Activated T-helper 2 cell treated with anti-CD3 and anti-CD28 coated beads, Interferon-gamma antibody, Interleukin-2, Interleukin-4, amounts not matched to agents 10 μg/mL and 5 μg/mL and 100 μg/mL, durations not matched to agents 14 hours and 24 hours and 36 hours (primary cell): ENCODE results near the gene SMARCB1. TPM values are rescaled to one million over a fixed set of nuclear protein-coding genes. Genes with fewer than 3 reads are reported as not detected.

ENCODE experiments used
- DNase-seq: peaks from one replicate; pipeline ENCODE4 v3.0.0; 2021; ENCODE audit warnings: low spot score
- H3K27ac Mint-ChIP-seq: one replicate; pipeline ENCODE4 v1.8.0; 2021; ENCODE audit warnings: mixed read lengths
- H3K27me3 Mint-ChIP-seq: one replicate; pipeline ENCODE4 v1.8.0; 2021; ENCODE audit warnings: low read depth, mixed read lengths
- H3K36me3 Mint-ChIP-seq: one replicate; pipeline ENCODE4 v1.8.0; 2021; ENCODE audit warnings: low read depth, mixed read lengths
- H3K4me1 Mint-ChIP-seq: one replicate; pipeline ENCODE4 v1.8.0; 2021; ENCODE audit warnings: low read depth, mixed read lengths
- H3K4me3 Mint-ChIP-seq: one replicate; pipeline ENCODE4 v1.8.0; 2021; ENCODE audit warnings: low read depth, mild to moderate bottlenecking, moderate library complexity, mixed read lengths
- H3K9me3 Mint-ChIP-seq: one replicate; pipeline ENCODE4 v1.8.0; 2021; ENCODE audit warnings: mixed read lengths
- intact Hi-C: fragments of 100-400 bp; cut with micrococcal nuclease; formaldehyde crosslinking; loops from one replicate; pipeline ENCODE4 v1.15.1; 2023
- total RNA-seq: library from RNA; stranded (reverse); gene quantifications from 2 replicates; pipeline ENCODE4 v1.2.3, GENCODE V29; 2022

The SMARCB1 gene
- total RNA-seq, 1 donor from 2014 or later: 94.1 TPM

- no peak for DNase-seq
- Mint-ChIP-seq H3K36me3 (no peaks in the 10 kb centered on the region), H3K9me3 (no peaks in the 10 kb centered on the region), H3K27ac (no peak overlapping the region), H3K27me3 (peaks cover 6% of the 10 kb centered on the region), H3K4me1 (peaks cover under 1% of the 10 kb centered on the region), H3K4me3 (no peak overlapping the region)
- intact Hi-C loops: no loop called here
Observed at GRCh38 chr22:23779083-23779482, 7.7 kb upstream of the SMARCB1 start.

- Mint-ChIP-seq H3K27me3 (peaks cover 3% of the 10 kb centered on the region), H3K36me3 (no peaks in the 10 kb centered on the region), H3K27ac (no peak overlapping the region), H3K4me1 (peaks cover 4% of the 10 kb centered on the region), H3K4me3 (no peak overlapping the region), H3K9me3 (no peaks in the 10 kb centered on the region)
- intact Hi-C loops: no loop called here
- no peak for DNase-seq
Observed at GRCh38 chr22:23779731-23780130, 7.0 kb upstream of the SMARCB1 start.

DNA sequence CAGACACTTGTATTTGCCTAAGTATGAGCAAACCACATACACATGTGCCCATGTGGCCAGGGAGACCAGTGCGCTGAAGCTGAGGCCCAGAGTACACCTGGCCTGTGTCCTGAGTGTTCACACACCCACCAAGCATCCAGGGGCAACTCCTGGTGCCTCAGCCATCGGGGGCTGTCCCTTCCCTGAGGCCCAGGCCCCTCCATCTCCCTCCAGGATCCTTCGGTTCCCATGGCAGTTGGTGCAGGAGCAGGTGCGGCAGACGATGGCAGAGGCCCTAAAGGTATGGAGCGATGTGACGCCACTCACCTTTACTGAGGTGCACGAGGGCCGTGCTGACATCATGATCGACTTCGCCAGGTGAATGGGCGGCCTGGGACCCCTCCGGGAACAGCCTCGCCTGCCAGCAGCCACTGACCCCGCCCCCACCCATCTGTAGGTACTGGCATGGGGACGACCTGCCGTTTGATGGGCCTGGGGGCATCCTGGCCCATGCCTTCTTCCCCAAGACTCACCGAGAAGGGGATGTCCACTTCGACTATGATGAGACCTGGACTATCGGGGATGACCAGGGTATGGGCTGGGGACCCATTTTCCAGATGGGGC, 6.5 kb upstream of the SMARCB1 start:
- Mint-ChIP-seq H3K27me3 (no peaks in the 10 kb centered on the region), H3K27ac (no peak overlapping the region), H3K4me1 (peaks cover 4% of the 10 kb centered on the region), H3K4me3 (no peak overlapping the region), H3K9me3 (no peaks in the 10 kb centered on the region), H3K36me3 (no peaks in the 10 kb centered on the region)
- DNase-seq: no peak
- intact Hi-C loops: no loop called here

DNA sequence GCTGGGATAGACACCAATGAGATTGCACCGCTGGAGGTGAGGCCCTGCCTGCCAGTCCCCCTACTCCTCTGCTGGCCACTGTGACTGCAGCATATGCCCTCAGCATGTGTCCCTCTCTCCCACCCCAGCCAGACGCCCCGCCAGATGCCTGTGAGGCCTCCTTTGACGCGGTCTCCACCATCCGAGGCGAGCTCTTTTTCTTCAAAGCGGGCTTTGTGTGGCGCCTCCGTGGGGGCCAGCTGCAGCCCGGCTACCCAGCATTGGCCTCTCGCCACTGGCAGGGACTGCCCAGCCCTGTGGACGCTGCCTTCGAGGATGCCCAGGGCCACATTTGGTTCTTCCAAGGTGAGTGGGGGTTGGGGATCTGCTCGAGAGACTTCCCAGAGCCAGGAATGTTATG, 5.7 kb upstream of the SMARCB1 start:
- DNase-seq: no peak
- no peaks in the 10 kb centered on the region for H3K9me3 Mint-ChIP-seq
- no peaks in the 10 kb centered on the region for H3K36me3 Mint-ChIP-seq
- intact Hi-C loops: no loop called here
- no peak overlapping the region for H3K27ac Mint-ChIP-seq
- H3K4me1 Mint-ChIP-seq: peaks cover 4% of the 10 kb centered on the region
- H3K27me3 Mint-ChIP-seq: no peaks in the 10 kb centered on the region
- no peak overlapping the region for H3K4me3 Mint-ChIP-seq

- Mint-ChIP-seq H3K4me1 (peaks cover 9% of the 10 kb centered on the region), H3K4me3 (no peak overlapping the region), H3K27me3 (no peaks in the 10 kb centered on the region), H3K9me3 (no peaks in the 10 kb centered on the region), H3K36me3 (no peaks in the 10 kb centered on the region), H3K27ac (no peak overlapping the region)
- DNase-seq: no peak
- intact Hi-C loops: no loop called here
Observed at GRCh38 chr22:23781511-23782183, 5.1 kb upstream of the SMARCB1 start.

GRCh38 chr22:23782252-23782651, 4.5 kb upstream of the SMARCB1 start:
- H3K4me1 Mint-ChIP-seq: peaks cover 10% of the 10 kb centered on the region
- no peak overlapping the region for H3K27ac Mint-ChIP-seq
- no peaks in the 10 kb centered on the region for H3K9me3 Mint-ChIP-seq
- no peak overlapping the region for H3K4me3 Mint-ChIP-seq
- intact Hi-C loops: no loop called here
- no peak for DNase-seq
- H3K27me3 Mint-ChIP-seq: no peaks in the 10 kb centered on the region
- H3K36me3 Mint-ChIP-seq: no peaks in the 10 kb centered on the region

DNA sequence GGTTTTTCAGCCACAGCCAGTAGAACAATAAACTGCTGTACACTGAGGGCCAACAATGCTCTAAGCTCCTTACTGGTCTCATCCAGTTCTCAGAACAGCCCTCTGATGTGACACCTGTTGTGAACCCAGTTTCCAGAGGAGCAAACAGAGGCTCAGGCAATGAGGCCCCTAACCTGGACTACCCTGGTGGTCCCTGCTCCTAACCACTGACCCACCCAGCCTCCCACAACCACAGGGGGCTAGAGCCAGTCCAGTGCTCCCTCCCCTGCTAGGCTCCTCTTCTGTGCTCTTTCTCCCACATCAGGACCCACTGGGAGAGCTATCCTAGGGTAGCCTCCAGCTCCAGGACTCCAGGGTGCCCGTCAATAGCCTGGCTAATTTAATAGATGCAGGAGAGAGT, 4.1 kb upstream of the SMARCB1 start:
- no peak overlapping the region for H3K27ac Mint-ChIP-seq
- H3K4me3 Mint-ChIP-seq: no peak overlapping the region
- DNase-seq: no peak
- H3K9me3 Mint-ChIP-seq: no peaks in the 10 kb centered on the region
- peaks cover 12% of the 10 kb centered on the region for H3K4me1 Mint-ChIP-seq
- H3K27me3 Mint-ChIP-seq: no peaks in the 10 kb centered on the region
- intact Hi-C loops: no loop called here
- no peaks in the 10 kb centered on the region for H3K36me3 Mint-ChIP-seq

DNA sequence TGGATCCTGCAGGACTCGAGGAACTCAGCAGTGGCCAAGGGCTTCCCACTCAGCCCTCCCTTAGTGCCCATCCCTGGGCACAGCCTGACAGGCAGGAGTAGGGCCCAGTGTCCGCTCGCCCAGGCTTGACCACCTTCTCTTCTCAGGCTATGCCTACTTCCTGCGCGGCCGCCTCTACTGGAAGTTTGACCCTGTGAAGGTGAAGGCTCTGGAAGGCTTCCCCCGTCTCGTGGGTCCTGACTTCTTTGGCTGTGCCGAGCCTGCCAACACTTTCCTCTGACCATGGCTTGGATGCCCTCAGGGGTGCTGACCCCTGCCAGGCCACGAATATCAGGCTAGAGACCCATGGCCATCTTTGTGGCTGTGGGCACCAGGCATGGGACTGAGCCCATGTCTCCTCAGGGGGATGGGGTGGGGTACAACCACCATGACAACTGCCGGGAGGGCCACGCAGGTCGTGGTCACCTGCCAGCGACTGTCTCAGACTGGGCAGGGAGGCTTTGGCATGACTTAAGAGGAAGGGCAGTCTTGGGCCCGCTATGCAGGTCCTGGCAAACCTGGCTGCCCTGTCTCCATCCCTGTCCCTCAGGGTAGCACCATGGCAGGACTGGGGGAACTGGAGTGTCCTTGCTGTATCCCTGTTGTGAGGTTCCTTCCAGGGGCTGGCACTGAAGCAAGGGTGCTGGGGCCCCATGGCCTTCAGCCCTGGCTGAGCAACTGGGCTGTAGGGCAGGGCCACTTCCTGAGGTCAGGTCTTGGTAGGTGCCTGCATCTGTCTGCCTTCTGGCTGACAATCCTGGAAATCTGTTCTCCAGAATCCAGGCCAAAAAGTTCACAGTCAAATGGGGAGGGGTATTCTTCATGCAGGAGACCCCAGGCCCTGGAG, 3.3 kb upstream of the SMARCB1 start:
- DNase-seq: no peak
- H3K27me3 Mint-ChIP-seq: no peaks in the 10 kb centered on the region
- peaks cover 19% of the 10 kb centered on the region for H3K4me1 Mint-ChIP-seq
- no peak overlapping the region for H3K4me3 Mint-ChIP-seq
- H3K27ac Mint-ChIP-seq: no peak overlapping the region
- no peaks in the 10 kb centered on the region for H3K36me3 Mint-ChIP-seq
- H3K9me3 Mint-ChIP-seq: no peaks in the 10 kb centered on the region
- intact Hi-C loops: no loop called here

- Mint-ChIP-seq H3K9me3 (no peaks in the 10 kb centered on the region), H3K36me3 (no peaks in the 10 kb centered on the region), H3K4me3 (no peak overlapping the region), H3K4me1 (peaks cover 19% of the 10 kb centered on the region), H3K27me3 (no peaks in the 10 kb centered on the region), H3K27ac (no peak overlapping the region)
- DNase-seq: no peak
- intact Hi-C loops: no loop called here
Observed at GRCh38 chr22:23784215-23784732, 2.5 kb upstream of the SMARCB1 start.

DNA sequence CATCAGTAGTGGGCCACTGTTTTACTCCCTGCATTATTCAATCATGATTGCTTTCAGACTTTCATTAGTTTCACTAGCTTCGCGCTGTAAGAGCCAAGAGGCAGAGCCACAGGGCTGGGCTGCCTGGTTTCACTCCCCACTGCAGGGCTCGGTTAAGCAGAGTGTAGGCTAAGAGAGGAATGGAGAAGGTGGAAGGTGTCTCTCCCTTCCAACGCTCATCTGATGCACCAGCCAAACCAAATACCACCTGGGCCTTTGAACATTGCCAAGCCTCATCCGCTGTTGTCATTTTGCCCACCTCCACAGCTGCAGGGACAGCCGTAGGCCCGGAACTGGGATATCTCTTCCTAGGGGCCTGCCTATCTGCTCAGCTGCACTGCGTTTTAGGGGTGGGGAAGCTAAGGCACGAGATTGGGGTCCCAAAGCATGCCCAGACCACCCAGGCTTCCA, 480 bp upstream of the SMARCB1 start:
- H3K27ac Mint-ChIP-seq: peak overlapping the region; percentile 92
- no peaks in the 10 kb centered on the region for H3K9me3 Mint-ChIP-seq
- intact Hi-C loops: loop anchor here (2.0 to 5.0 kb wide), 4 partner anchors 17 to 109 kb away; partner anchors contain the start of genes DERL3 and MIF
- DNase-seq: no peak
- H3K4me1 Mint-ChIP-seq: peaks cover 26% of the 10 kb centered on the region
- no peaks in the 10 kb centered on the region for H3K27me3 Mint-ChIP-seq
- H3K36me3 Mint-ChIP-seq: peaks cover 6% of the 10 kb centered on the region
- peak overlapping the region; percentile 87 for H3K4me3 Mint-ChIP-seq

- H3K4me3 Mint-ChIP-seq: peak overlapping the region; percentile 89
- DNase-seq: no peak
- H3K36me3 Mint-ChIP-seq: peaks cover 15% of the 10 kb centered on the region
- H3K27ac Mint-ChIP-seq: peak overlapping the region; percentile 85
- intact Hi-C loops: loop anchor here (2.0 to 5.0 kb wide), 4 partner anchors 19 to 107 kb away; partner anchors contain the start of genes DERL3 and MIF
- H3K4me1 Mint-ChIP-seq: peaks cover 26% of the 10 kb centered on the region
- no peaks in the 10 kb centered on the region for H3K9me3 Mint-ChIP-seq
- no peaks in the 10 kb centered on the region for H3K27me3 Mint-ChIP-seq
Observed at GRCh38 chr22:23787600-23787896, 782 bp downstream of the SMARCB1 start.

DNA sequence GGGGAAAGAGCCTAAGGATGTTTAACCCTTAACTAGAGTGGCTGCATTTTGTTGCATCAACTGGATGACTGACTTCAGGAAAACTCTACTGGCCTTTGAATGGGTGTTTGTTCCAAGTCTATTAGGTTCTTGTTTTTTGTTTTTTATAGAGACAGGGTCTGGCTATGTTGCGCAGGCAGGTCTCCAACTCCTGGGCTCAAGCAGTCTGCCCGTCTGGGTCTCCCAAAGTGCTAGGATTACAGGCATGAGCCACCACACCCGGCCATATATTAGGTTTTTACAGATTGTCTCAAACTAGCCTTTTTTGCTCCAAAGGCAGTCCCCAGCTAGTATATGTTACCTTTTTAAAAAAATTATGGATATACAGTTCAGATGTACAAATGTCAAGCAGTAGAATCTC, 1.1 kb downstream of the SMARCB1 start:
- intact Hi-C loops: loop anchor here (2.0 to 5.0 kb wide), 4 partner anchors 19 to 107 kb away; partner anchors contain the start of genes DERL3 and MIF

More for the DNA sequence above, 1.1 kb downstream of the SMARCB1 start:
- no peak for DNase-seq
- Mint-ChIP-seq H3K36me3 (peaks cover 19% of the 10 kb centered on the region), H3K9me3 (no peaks in the 10 kb centered on the region), H3K4me1 (peaks cover 26% of the 10 kb centered on the region), H3K27ac (no peak overlapping the region), H3K4me3 (peak overlapping the region; percentile 89), H3K27me3 (no peaks in the 10 kb centered on the region)
